IPS DF 19.7 (cell line): ENCODE results near the gene DMD.
"Not testable (repeated sequence)": the region's sequence is repeated elsewhere in the genome, so short reads cannot be mapped to it uniquely, and the experiment has no call there.

Experiments
- DNase-seq: peaks from one replicate; pipeline ENCODE4 v3.0.0-alpha.2; 2013; ENCODE audit warnings: low read depth, low spot score

The DMD gene

DNA sequence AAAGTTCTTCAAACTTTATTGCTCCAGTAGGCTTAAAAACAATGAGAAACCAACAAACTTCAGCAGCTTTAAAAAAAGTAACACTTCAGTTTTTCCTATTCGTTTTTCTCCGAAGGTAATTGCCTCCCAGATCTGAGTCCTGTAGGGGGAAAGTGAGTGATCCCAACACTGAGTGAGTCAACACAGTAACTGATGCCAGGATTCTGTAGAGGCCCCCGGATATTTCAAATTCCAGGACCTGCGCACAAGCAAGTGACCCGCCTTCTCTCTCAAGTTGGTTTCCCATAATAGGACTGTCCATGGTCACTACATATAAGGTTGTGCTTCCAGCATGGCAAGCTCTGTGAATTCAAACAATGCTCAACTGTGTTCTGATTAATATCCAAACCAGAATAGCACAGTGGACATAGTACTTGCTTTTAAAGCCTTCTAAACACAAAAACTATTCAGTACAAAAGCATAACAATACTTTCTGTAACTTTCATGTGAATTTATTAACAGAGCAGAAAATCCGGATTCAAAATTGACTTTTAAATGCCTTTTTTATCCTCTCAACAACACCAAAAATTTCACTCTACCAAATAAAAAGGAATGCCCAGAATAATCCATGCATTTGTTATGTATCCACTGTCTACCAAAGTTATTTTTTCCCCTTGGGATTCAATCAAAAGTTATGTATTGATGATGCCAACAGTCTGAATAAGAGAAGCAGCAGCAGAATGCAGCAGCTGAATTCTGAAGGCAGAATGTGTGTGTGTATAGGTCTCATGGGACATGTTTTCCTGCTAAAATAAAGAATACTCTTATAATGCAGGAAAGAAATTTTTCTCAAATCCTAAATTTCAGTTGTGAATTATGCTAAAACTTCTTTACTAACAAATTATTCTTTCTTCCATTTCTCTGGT, at the start of gene DMD:
Gene DMD, minus strand, starts transcription at position 194 of the 905 bp plus-strand sequence. CDS start 237 bp downstream, outside the sequence.
- no peak for DNase-seq

DNA sequence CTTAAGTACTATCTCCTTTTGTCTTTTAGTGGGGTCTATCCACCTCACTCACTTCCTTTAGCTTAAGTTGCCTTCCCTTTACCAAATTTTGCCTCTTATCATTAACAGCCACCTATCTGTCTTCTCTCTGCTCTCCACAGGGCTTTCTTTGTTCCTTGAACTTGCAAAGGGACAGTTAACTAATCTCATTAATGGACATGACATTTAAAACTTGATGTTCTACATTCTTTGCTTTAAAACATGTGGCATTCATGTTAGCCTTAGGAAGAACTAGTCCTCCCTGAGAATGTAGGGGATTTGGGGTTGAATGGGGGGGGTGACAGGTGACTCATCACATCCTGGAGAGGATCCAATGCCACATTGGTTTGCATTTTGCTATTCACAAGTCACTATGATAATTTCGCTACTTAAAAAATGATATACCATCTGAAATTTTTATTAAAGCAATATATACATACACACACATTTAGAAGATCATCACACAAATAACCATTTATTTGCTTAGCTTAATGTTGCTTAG, 41.0 kb upstream of the DMD start:
- DNase-seq = no peak

DNA sequence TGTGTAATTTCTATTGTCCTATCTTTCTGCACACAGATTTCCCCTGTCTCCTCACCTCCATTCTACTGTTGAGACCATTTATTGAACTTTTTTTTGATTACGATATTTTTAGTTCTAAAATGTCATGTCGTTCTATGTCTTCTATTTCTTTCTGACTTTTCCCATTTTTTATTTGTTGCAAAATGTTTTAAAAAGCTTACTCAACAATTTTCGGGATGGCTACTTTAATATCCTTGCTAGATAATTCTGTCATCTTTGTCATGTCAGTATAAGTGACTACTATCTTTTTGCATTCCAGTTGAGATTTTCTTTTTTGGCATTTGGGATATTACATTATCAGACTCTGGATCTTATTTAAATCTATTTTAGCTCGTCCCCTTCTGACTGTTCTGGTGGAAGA, 7.5 kb upstream of the DMD start:
- no peak for DNase-seq

DNA sequence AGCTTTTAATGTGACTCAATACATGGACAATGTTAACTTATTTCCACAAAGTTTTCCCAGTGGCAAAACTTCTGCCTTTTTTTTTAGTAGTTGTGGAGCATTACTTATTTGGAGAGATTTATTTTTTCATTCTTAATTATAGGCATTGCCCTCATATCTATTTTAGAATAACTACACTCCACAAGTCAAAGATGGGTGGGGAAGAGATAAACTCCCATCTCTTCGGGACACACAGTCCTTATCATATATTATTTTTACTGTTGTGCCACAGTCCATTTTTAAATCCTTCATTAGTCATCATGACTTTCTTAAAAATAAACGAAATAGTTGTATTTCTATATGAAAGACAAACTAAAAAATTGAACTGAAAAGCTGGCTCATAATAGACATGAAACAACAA, 1.2 kb downstream of the DMD start:
- DNase-seq = no peak

DNA sequence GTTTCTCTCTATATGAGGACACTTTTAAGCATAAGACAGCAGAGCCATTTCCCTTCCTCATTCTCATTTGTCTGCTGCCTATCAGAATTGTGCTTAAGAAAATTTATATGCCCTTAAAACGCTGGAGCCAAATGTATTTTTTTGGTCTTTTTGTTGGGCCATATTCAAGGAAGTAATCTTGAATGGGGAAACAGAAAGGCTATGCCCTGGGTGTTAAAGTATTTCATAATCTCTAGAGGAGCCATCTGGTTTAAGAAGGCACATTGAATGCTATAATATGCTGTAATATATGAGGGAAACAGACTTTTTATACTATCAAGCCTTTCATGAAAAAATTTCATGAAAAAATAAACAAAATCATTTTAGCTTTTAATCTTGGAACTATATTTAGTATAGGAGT, 4.3 kb downstream of the DMD start:
- no peak for DNase-seq

DNA sequence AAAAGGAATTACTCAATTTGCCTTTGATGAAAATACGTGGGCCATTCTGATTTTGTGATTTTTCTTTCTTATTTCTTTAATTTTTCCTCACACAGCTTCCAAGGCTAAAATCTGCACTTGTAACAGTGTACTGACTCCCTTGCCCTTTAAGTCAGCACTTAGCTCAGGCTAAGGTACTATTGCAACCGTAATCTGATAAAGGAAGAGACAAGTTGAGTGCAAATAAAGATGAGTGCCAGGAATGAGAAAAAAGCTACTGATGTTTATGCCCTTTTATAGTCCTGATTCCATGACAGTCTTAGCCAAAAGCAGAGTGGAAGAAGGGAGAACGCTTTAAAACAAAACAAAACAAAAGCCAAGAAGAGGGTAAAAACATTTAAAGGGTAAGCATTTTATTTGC, 6.0 kb downstream of the DMD start:
- DNase-seq = no peak

DNA sequence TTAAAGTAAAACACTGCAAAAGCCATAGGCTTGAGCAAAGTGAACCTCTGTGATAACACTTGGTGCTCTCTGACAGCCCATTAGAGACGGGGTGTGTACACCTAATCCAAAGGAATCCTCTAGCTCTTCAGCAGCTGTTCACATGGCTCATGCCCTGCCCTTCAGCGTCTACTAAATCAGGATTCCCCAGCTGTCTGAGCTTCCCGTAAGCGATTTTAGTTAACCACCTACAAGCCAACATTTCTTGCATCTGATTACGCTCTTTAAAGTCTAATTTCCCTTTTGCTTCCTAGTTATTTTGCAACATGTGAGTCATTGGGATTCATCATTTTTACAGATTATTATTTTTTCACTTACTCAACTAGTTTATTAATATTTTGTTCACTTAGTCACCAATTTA, 6.5 kb downstream of the DMD start:
- no peak for DNase-seq

DNA sequence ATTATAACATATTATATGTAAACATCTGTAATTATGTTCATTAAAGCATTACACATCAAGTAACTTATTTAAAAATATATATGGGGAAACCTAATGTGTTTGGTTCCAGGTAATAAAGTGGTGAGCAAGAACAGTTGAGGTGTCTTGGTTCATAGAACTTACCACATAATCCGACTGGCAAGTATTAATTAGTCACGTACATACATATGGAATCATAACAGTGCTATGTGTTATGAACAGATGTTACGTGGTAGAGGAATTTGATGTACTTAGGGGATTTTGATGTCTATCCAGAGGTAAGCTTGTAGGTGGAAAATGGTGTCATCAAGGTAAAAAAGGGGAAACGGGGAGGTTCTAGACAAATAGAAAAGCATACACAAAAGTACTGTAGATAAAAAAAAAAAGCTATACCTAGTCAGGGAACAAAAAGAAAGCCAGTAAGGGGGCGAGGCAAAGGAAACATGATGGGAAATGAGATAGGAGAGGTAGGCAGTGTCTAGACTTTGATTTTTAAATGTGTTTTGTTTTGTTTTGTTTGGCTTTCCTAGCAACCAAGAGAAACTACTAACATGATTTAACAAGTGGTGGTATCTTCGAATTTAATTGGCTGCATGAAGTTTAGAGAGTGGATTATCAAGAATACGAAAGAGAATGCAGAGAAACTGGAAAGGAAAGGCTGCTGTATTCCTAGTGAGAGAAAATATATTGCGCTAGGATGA, 12.6 kb downstream of the DMD start:
- no peak for DNase-seq

DNA sequence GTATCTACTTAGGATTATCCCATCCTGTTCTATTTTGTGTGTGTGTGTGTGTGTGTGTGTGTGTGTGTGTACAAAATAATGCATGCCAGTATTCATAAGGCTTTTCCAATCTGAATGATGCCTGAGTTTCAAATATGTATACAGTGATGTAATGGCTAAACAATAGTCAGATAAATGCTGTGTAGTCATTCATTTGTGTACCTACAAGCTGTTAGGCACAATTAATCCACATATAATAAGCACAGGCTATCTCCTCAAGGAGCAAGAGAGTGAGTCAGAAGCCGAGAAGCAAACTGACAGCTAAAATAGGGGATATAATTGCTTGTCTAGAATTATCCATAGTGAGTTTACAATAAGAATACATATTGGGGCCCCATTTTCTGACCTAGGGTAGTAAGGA, 15.7 kb downstream of the DMD start:
- DNase-seq = no peak

DNA sequence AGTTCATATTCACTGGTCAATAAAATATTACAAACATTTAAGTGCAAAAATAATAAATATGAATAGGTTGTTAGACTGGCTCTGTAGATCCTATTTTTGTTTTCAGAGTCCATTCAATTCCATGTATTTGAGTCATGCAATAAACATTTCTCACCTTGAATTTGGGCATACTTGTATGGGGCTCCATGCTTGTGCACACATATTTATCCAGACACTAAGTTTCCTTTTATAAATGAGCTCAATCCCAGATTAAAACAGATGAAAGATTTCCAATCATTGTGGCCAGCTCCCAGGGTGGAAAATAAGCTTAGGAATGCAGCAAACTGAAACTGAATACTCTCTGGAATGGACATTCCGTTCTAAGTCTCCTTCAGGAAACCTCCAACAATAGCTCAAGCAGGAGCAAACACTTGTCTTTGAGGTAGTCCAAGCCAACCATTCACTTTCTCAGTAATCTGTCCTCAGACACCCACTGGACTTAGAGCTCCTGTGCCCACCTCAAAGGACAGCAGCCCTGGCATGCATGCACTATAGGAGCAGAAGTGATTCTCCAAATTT, 16.4 kb downstream of the DMD start:
- no peak for DNase-seq

DNA sequence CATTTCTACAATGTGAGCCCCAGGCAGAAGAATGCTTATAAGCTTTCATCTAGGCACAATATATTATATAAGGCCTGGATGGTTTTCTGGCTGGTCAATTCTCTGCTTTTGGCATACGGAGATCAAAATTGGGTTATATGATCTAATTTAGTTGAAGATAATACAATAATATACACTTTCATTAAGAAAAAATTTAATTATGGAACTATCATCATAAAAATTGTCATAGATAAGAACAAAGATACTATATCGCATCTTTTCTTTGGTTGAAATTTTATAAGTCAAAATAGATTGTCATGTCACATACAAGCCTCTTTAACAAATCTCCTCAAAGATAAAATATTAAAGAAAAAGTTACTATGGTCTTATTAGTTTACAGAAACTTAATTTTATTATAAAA, 17.1 kb downstream of the DMD start:
- DNase-seq = no peak

DNA sequence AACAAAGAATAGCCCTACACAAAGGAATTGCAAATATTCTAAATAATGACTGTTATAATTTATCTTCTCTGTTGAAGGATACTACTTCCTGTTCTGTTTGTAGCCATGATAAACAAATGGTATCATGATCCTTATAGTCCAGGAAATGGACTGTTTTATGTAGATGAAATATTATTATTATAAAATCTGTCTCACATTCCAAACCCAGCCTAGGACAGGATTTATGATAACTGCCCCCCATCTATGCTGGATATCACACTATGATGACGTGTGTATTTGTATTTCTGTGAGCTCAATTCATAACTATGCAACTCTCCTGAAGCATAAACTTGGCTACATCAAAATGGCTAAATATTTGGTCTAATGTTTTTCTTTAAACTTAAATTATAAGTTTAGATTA, 21.3 kb downstream of the DMD start:
- no peak for DNase-seq

DNA sequence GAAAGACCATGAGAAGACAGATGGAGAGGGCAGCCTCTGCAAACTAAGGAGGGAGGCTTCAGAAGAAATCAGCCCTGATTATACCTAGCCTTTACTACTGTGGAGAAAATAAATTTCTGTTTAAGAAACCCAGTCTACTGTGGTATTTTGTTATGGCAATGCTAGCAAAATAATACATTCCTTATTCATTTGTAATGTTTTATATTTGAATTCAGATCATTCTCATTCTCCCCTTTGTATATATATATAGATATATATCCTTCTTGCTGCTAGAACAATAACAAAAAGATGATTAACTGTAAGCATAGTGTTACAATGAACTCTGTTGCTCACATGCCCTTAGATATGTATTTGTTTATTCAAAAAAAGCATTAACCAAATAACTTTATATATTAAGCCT, 22.5 kb downstream of the DMD start:
- DNase-seq = no peak

DNA sequence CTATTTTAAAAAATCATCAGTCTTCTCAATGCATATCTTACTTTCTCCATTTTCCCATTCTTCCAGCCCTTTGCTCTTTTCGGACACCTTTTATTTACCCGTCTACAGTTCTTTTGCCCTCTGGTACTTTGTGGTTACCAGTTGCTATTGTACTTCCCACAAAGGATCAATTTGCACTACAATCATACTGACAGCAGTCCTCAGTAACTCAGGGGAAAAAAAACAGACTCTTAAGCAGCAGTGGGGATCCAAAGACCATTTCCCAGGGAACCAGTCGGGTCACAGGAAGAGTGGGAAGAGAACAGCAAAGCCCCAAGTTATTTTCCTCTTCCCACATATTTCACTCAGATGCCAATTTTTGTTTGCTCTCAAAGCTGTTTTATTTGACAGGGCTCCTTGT, 23.1 kb downstream of the DMD start:
- DNase-seq = no peak

DNA sequence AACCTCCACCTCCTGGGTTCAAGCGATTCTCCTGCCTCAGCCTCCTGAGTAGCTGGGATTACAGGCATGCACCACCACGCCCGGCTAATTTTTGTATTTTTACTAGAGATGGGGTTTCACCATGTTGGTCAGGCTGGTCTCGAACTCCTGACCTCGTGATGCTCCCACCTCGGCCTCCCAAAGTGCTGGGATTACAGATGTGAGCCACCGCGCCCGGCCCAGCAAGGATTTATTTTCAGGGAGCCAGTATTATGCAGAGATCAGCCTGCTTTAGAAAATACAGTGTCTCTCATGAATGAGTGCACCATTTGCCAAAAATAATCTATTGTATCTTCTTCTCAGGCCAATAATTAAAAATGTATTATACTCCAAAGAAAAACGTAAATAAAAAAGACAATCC, 26.5 kb downstream of the DMD start:
- DNase-seq = not testable (repeated sequence)

DNA sequence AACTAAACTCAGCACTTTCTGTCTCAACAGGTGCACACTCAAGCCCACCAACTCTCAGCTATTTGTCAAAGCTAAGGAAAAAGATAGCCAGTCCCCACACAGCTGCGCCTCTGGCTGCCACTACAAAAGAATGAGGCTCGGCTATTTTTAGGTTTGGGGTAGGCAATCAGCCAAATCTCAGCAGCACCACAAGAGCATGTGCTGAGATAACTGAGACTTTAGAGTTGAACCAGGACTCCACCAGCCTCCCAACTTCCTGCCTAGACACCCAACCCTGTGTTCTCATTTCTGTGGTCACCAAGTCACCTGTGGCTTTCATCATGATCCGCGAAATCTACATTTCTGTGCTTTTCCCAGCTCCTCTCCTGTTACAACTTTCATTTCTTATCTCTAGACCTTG, 28.0 kb downstream of the DMD start:
- DNase-seq = no peak

DNA sequence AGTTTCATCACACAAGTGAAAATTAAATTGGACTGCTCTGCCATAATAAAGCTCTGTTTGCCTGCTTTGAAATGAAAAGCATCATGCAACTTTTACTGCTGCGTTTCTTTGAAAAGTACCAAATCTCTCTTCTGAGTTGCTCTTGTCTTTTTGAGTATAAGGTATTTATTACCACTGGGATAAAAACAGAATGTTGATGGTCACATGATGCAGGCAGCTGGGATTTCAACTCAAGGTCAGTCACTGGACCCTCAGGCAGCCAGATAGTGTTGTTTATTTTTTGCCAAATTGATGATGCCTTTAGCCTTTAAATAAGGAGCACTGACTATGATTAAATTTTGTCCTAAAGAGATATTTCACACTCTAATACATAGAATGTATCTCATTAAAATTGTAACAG, 32.7 kb downstream of the DMD start:
- no peak for DNase-seq

DNA sequence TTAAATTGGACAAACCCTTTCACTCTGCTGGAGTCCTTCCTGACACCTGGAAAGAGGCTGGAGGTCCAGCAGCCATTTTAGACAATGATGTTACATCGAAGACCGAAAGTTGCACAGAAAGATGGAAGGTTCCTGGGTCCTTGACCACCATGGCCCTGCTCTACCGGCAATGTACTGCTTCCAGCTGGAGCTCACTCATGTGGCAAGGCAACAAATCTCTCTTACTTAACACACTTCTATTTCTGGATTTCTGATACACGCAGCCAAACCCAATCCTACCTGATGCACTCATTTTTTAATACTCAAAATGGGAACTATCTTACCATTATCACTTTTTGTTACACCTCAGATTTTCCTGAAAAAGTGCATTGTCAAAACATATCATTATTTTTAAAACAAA, 33.1 kb downstream of the DMD start:
- DNase-seq = no peak

DNA sequence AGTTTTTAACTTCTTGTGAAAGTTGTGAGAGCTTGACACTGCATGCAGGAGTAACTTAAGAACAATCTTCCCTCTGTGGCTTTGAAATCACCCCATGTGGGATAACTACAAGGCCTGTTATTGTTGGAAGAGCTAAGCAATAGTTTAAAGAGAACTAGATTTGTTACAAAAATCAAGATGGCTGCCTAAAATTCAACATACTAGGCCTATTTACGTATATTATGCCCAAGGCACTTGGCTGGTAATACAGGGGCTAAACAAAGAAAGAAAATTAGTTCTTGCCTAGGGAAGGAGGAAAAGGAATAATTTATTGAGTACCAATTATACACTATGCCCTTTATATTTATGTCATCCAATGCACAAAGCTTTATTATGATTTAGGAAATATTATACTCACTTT, 36.1 kb downstream of the DMD start:
- no peak for DNase-seq

DNA sequence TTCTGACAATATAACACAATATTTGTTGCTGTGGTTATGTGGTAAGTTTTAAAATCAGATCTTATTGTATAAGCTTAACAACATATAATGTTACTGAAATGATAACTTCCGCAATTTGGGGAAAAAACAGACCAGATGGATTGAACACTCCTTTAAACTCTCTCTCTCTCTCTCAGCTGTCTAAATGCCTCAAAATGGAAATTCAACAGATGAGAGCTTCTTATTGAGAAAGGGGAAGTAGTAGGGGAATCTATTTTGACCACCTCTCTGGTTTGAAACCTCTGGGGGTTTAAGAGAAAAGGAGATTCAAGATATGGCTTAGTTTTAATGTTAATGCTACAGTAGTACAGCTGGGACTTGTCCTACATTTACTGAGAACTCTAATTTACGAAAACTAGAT, 40.3 kb downstream of the DMD start:
- no peak for DNase-seq

DNA sequence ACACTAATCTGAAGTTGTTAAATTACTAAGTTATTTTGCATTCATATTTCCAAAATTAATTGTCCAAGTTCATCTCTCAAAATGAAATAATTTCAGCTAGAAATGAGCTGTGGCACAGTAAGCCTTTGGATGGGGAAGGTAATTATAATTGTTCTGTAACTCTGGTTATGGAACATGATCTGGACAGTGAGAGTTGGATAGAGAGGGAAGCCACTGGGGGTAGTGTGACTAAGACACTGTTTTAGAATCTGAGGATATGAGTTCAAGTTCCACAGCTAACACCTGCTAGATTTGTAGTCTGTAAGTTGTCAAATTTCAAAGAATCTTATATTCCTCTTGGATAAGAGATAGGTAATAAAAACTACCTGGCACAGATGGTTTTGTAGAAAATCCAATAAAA, 49.5 kb downstream of the DMD start:
- no peak for DNase-seq

DNA sequence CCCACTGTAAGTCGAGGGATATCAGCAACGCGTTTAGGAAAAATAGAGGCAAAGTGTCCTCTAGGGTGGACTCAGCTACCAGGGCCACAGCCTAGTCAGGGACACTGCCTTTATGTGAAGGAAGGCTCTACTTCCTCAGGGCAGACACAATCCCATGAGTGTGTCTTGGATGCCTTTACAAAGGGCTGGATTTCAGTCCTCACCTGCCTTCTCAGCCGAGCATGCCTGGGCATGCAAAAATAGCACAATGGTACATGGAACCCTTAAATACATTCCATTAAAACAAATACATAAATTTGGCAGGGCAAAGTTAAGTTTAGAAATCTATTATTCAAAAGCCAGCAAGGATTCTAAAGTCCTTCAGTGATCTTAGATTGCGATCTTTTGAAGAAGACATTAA, 51.1 kb downstream of the DMD start:
- no peak for DNase-seq
